Erythroblast (primary cell): ENCODE data around the gene LRRC14B.

Experiments
- GATA1 ChIP-seq: IDR thresholded peaks from 2 replicates; pipeline ENCODE4 v1.6.1; 2011; ENCODE audit warnings: low read depth, mild to moderate bottlenecking, control low read depth, low read length, moderate library complexity
- POLR2A ChIP-seq: IDR thresholded peaks from 2 replicates; pipeline ENCODE4 v1.6.1; 2011; ENCODE audit warnings: mild to moderate bottlenecking, low read length

DNA sequence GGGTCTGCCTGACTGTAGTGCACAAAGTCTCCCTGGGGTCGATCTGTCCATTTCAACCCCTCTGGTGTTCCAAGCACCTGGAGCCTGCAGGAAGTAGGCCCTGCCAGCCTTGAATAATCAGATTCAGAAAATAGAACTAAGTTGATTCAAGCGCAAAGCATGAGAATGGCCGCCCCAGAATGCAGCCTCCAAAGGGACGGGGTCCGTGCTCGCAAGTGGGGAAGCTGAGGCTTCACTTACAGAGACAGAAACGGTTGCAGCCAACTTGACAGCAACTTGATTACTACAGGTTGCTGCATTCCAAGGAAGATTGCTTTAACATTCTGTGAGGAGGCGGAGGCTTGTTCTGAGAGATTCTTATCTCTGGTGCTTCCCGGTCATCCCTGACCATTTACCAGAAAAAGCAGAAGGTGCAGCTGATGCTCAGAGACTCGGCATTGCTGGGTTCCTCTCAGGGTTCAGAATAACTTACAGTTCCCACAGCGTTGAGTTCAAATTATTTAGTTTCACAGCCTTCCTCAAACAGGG lies 14.9 kb upstream of the LRRC14B start:
- TF ChIP-seq POLR2A, result no peak
- no peak for TF ChIP-seq GATA1
